HG02943 (cell line): ENCODE data around the gene CCZ1B.
"Not testable (repeated sequence)": the region's sequence is repeated elsewhere in the genome, so short reads cannot be mapped to it uniquely, and the experiment has no call there.

Experiments used
- ATAC-seq: cut with Tn5 transposase; IDR thresholded peaks from one replicate; pipeline ENCODE4 v1.9.1; 2021; ENCODE audit warnings: mild to moderate bottlenecking, low read depth, moderate library complexity; ENCODE audit not compliant: unreplicated experiment

Gene CCZ1B

GRCh38 chr7:6750173-6750572 is 75.9 kb downstream of the CCZ1B start:
- not testable (repeated sequence) for ATAC-seq

GRCh38 chr7:6749335-6749734 is 76.7 kb downstream of the CCZ1B start:
- ATAC-seq = not testable (repeated sequence)
